SK-N-SH (cell line): ENCODE results near the gene TARDBP. TPM values are rescaled to one million over a fixed set of nuclear protein-coding genes. Genes with fewer than 3 reads are reported as not detected.

Source experiments
- CTCF ChIA-PET: fragments of 300-600, 350-600 bp; formaldehyde crosslinking; extraction: SDS; loops from one replicate; lab custom pipeline; 2021; lab: Yijun Ruan, JAX
- POLR2A ChIA-PET: fragments of 350-600 bp; sonication (Branson Sonifier 250); formaldehyde crosslinking; extraction: SDS; loops from one replicate; lab custom pipeline; 2020; ENCODE audit warnings: antibody characterized with exemption, inconsistent platforms; lab: Yijun Ruan, JAX
- DNase-seq: peaks from one replicate; pipeline ENCODE4 v3.0.0; 2012
- H2AFZ ChIP-seq: fragments of 200-600 bp; sonication (generic); 2 replicates; pipeline ENCODE4 v1.8.1; 2016; ENCODE audit warnings: antibody characterized with exemption, mild to moderate bottlenecking, low read depth
- H3F3A ChIP-seq: fragments of 200-600 bp; sonication (generic); replicated peaks from 2 replicates; pipeline ENCODE3; 2016; ENCODE audit warnings: antibody characterized with exemption, mild to moderate bottlenecking; ENCODE audit not compliant: insufficient read depth
- H3K27ac ChIP-seq, 2 experiments: fragments of 200-500 bp in 1 of 2; fragments of 200-600 bp in 1 of 2; sonication (Bioruptor generic) in 1 of 2; sonication (generic), shearing (Covaris generic) in 1 of 2; 2 replicates each; pipeline versions ENCODE4 v1.5.1 to v1.6.1; 2014 to 2016; ENCODE audit warnings: low read depth in 2 of 2, inconsistent platforms in 1 of 2, low read length in 1 of 2, mild to moderate bottlenecking in 1 of 2, mixed read lengths in 1 of 2
- H3K27me3 ChIP-seq: fragments of 200-600 bp; sonication (generic), shearing (Covaris generic); 2 replicates; pipeline ENCODE4 v1.6.1; 2016; ENCODE audit warnings: mixed run types; ENCODE audit not compliant: insufficient read depth
- H3K36me3 ChIP-seq, 2 experiments: fragments of 200-500 bp in 1 of 2; fragments of 200-600 bp in 1 of 2; sonication (Bioruptor generic) in 1 of 2; sonication (generic) in 1 of 2; replicated peaks in 1 of 2; 2 replicates each; pipeline versions ENCODE3 to v1.5.1; 2014 to 2016; ENCODE audit warnings: low read length in 1 of 2, mild to moderate bottlenecking in 1 of 2; ENCODE audit not compliant: insufficient read depth in 2 of 2, control insufficient read depth in 1 of 2
- H3K4me1 ChIP-seq, 2 experiments: fragments of 200-500 bp in 1 of 2; fragments of 200-600 bp in 1 of 2; sonication (Bioruptor generic) in 1 of 2; sonication (generic), shearing (Covaris generic) in 1 of 2; 2 replicates each; pipeline versions ENCODE4 v1.5.1 to v1.6.1; 2014 to 2016; ENCODE audit warnings: low read depth in 1 of 2, low read length in 1 of 2, mixed run types in 1 of 2; ENCODE audit not compliant: insufficient read depth in 2 of 2, control insufficient read depth in 1 of 2
- H3K4me2 ChIP-seq: fragments of 200-600 bp; sonication (generic), shearing (Covaris generic); 2 replicates; pipeline ENCODE4 v1.6.1; 2017; ENCODE audit warnings: mixed run types
- H3K4me3 ChIP-seq, 2 experiments: fragments of 200-500 bp in 1 of 2; fragments of 200-600 bp in 1 of 2; sonication (Bioruptor generic) in 1 of 2; sonication (generic), shearing (Covaris generic) in 1 of 2; 2 replicates each; pipeline versions ENCODE4 v1.5.1 to v1.8.1; 2014 to 2016; ENCODE audit warnings: low read depth in 2 of 2, inconsistent platforms in 1 of 2, low read length in 1 of 2, mild to moderate bottlenecking in 1 of 2, mixed read lengths in 1 of 2, moderate library complexity in 1 of 2
- H3K79me2 ChIP-seq: fragments of 200-600 bp; sonication (generic); 2 replicates; pipeline ENCODE4 v1.8.1; 2017; ENCODE audit warnings: mild to moderate bottlenecking; ENCODE audit not compliant: insufficient read depth
- H3K9ac ChIP-seq: fragments of 200-600 bp; sonication (generic); 2 replicates; pipeline ENCODE4 v1.6.1; 2017; ENCODE audit warnings: mixed run types
- H3K9me2 ChIP-seq: fragments of 200-600 bp; sonication (generic); 2 replicates; pipeline ENCODE4 v1.6.1; 2017; ENCODE audit warnings: mixed run types
- H3K9me3 ChIP-seq: fragments of 200-600 bp; sonication (generic); 2 replicates; pipeline ENCODE4 v1.6.1; 2017; ENCODE audit warnings: mixed run types, mild to moderate bottlenecking, moderate library complexity
- H4K20me1 ChIP-seq: fragments of 200-600 bp; sonication (generic); 2 replicates; pipeline ENCODE4 v1.6.1; 2017; ENCODE audit warnings: mild to moderate bottlenecking, mixed run types; ENCODE audit not compliant: insufficient read depth
- CHD2 ChIP-seq: fragments of 150-350 bp; IDR thresholded peaks from 2 replicates; pipeline ENCODE4 v1.6.1; 2018; ENCODE audit warnings: low read length; ENCODE audit not compliant: partially characterized antibody
- ELF1 ChIP-seq: IDR thresholded peaks from 2 replicates; pipeline ENCODE4 v1.4.0; 2012
- EP300 ChIP-seq, 2 experiments: IDR thresholded peaks; 2 replicates each; pipeline versions ENCODE4 v1.4.0 to v1.6.1; 2012; ENCODE audit warnings: borderline replicate concordance in 1 of 2, low read depth in 1 of 2, low read length in 1 of 2
- EZH2phosphoT487 ChIP-seq: fragments of 200-600 bp; sonication (generic); IDR thresholded peaks from 2 replicates; pipeline ENCODE4 v1.6.1; 2017; ENCODE audit warnings: low read depth, mixed run types, mild to moderate bottlenecking, antibody characterized with exemption, moderate library complexity, borderline replicate concordance
- JUND ChIP-seq: IDR thresholded peaks from 2 replicates; pipeline ENCODE4 v1.4.0; 2012
- MEF2A ChIP-seq: IDR thresholded peaks from 2 replicates; pipeline ENCODE4 v1.4.0; 2012; ENCODE audit warnings: low read depth, borderline replicate concordance
- MXI1 ChIP-seq: IDR thresholded peaks from 2 replicates; pipeline ENCODE4 v1.6.1; 2012; ENCODE audit warnings: mild to moderate bottlenecking, low read depth, low read length, improper control_type of control experiment
- NFIC ChIP-seq: IDR thresholded peaks from 2 replicates; pipeline ENCODE4 v1.4.0; 2012; ENCODE audit warnings: borderline replicate concordance
- PBX3 ChIP-seq: IDR thresholded peaks from 2 replicates; pipeline ENCODE4; 2012
- POLR2AphosphoS5 ChIP-seq: IDR thresholded peaks from 2 replicates; pipeline ENCODE4 v1.6.1; 2012; ENCODE audit warnings: low read depth, low read length
- RAD21 ChIP-seq: IDR thresholded peaks from 2 replicates; pipeline ENCODE4 v1.6.1; 2012; ENCODE audit warnings: mild to moderate bottlenecking, low read length
- REST ChIP-seq: IDR thresholded peaks from 2 replicates; pipeline ENCODE4 v1.6.1; 2012; ENCODE audit warnings: mild to moderate bottlenecking, low read depth, low read length, moderate library complexity
- RFX5 ChIP-seq: IDR thresholded peaks from 2 replicates; pipeline ENCODE4 v1.6.1; 2012; ENCODE audit warnings: mild to moderate bottlenecking, improper control_type of control experiment, low read length
- RXRA ChIP-seq: IDR thresholded peaks from 2 replicates; pipeline ENCODE4 v1.4.0; 2012; ENCODE audit warnings: low read depth, mild to moderate bottlenecking, borderline replicate concordance
- SIN3A ChIP-seq: IDR thresholded peaks from 2 replicates; pipeline ENCODE4 v1.6.1; 2012; ENCODE audit warnings: low read depth, mild to moderate bottlenecking, low read length, moderate library complexity, borderline replicate concordance
- TEAD4 ChIP-seq: IDR thresholded peaks from 2 replicates; pipeline ENCODE4 v1.4.0; 2012; ENCODE audit warnings: mild to moderate bottlenecking, borderline replicate concordance; ENCODE audit not compliant: insufficient read depth
- USF2 ChIP-seq: fragments of 150-350 bp; IDR thresholded peaks from 2 replicates; pipeline ENCODE4 v1.6.1; 2017; ENCODE audit warnings: antibody characterized with exemption, low read length, low read depth, borderline replicate concordance
- WGBS: methylation state at CpG from one replicate; pipeline ENCODE4 v1.1.6; 2017; ENCODE audit warnings: low lambda C conversion rate; 5-methylcytosine and 5-hydroxymethylcytosine counted together
- polyA plus RNA-seq, 3 experiments: library from polyadenylated mRNA; depleted of rRNA; stranded (reverse); fragments of >200 nt; gene quantifications; 2 replicates each; pipeline ENCODE4 v1.2.3, GENCODE V29; 2012
- TF ChIP-seq, protein P1 (sequence below): IDR thresholded peaks from 2 replicates; pipeline ENCODE4 v1.4.0; 2012; ENCODE audit warnings: low read depth, borderline replicate concordance

The TARDBP gene
- polyA plus RNA-seq, 1 of the 3 experiments (the other 2 are of a cell fraction): 207 TPM

DNA sequence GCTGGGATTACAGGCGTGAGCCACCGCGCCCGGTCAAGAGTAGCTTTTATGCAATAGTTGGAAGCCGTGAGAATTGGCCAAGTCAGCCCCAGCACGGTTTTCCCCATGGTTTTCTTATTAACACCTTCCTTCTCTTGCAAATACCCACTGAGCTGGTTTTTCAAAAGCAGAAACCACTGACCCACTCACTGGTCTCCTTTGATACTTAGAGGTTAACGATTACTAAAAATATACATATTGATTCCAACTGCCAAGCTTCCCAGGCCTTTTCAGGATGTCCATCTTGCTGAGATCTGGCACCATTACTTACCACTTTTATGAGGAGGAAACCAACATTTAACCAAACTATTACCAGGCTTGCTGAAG, 25.9 kb upstream of the TARDBP start:
- Histone ChIP-seq H3K27me3 (no peaks in the 10 kb centered on the region), H3K79me2 (no peaks in the 10 kb centered on the region), H3K4me2 (no peak overlapping the region), H3K4me3 (no peak overlapping the region), H3K9me3 (no peaks in the 10 kb centered on the region), H3K36me3 (no peaks in the 10 kb centered on the region), H3K4me1 (no peaks in the 10 kb centered on the region), H3F3A (no peaks in the 10 kb centered on the region), H3K9ac (no peak overlapping the region), H4K20me1 (no peaks in the 10 kb centered on the region), H2AFZ (no peak overlapping the region), H3K9me2 (no peaks in the 10 kb centered on the region), H3K27ac (no peak overlapping the region)
- no peak for TF ChIP-seq PBX3
- TF ChIP-seq RXRA: no peak
- no peak for TF ChIP-seq TEAD4
- no peak for TF ChIP-seq MXI1
- TF ChIP-seq RFX5: no peak
- no peak for TF ChIP-seq REST
- TF ChIP-seq EZH2phosphoT487: no peak
- TF ChIP-seq, protein P1, sequence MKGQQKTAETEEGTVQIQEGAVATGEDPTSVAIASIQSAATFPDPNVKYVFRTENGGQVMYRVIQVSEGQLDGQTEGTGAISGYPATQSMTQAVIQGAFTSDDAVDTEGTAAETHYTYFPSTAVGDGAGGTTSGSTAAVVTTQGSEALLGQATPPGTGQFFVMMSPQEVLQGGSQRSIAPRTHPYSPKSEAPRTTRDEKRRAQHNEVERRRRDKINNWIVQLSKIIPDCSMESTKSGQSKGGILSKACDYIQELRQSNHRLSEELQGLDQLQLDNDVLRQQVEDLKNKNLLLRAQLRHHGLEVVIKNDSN: no peak
- TF ChIP-seq EP300 (IDR thresholded peaks at IDR 0.05; ENCODE audit: borderline replicate concordance in 1 of 2, low read depth in 1 of 2, low read length in 1 of 2): no peak
- no peak for TF ChIP-seq ELF1
- TF ChIP-seq MEF2A: no peak
- TF ChIP-seq JUND: no peak
- TF ChIP-seq USF2: no peak
- TF ChIP-seq RAD21: no peak
- TF ChIP-seq NFIC: no peak
- no peak for TF ChIP-seq CHD2
- no peak for TF ChIP-seq SIN3A
- no peak for TF ChIP-seq POLR2AphosphoS5
- CTCF ChIA-PET: interaction anchor here (1.5 kb wide), 1 partner anchor 25 kb away, joined by 3 read pairs; no protein-coding TSS in a partner anchor
- POLR2A ChIA-PET: interaction anchor here (0.6 to 1.1 kb wide), 2 partner anchors 34 to 558 kb away, joined by 3 read pairs; no protein-coding TSS in a partner anchor
- WGBS: 83% methylated on average over 4 of the region's 7 CpGs
- DNase-seq: no peak
